Measurements from ENCODE around the gene DAAM2.

DNA sequence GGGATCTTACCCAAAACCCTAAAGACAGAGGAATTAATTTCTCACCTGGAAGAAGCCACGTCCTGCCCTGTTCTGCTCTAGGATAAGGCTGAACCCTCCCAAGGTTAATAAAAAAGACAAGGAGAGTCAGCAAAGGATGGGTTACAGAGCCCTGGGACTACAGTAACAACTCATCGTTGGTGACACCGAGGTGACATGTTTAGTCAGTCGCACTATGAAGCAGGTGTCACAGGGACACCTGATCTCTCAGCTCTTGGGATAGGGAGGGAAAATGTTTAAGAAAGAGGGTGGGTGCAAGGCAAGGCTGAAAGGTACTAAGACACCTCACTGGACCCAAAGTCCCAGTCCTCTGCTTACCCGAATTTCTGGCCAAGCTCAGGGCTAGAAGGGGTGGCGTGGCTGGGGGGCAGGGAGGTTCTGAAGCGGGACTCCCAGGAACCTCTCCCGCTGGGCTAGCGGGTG lies 141.5 kb downstream of the DAAM2 start:
- TF ChIP-seq RAD21 (IDR thresholded peaks at IDR 0.05; ENCODE audit: low read depth), result no peak
- TF ChIP-seq EP300 (IDR thresholded peaks at IDR 0.05; ENCODE audit: borderline replicate concordance), result no peak
- no peak for TF ChIP-seq REST (IDR thresholded peaks at IDR 0.05; ENCODE audit: low read depth)
- no peak for TF ChIP-seq FOXM1 (IDR thresholded peaks at IDR 0.05; ENCODE audit: borderline replicate concordance, low read depth)
- TF ChIP-seq YY1 (IDR thresholded peaks at IDR 0.05; ENCODE audit: low read depth), result no peak
